CD1c-positive myeloid dendritic cell (primary cell): Measurements from ENCODE around the gene SAMD11.
"Not testable (repeated sequence)": the region's sequence is repeated elsewhere in the genome, so short reads cannot be mapped to it uniquely, and the experiment has no call there.

Experiments used
- DNase-seq: peaks from one replicate; pipeline ENCODE4 v3.0.0-alpha.2; 2016; ENCODE audit errors: extremely low spot score

SAMD11 gene

DNA sequence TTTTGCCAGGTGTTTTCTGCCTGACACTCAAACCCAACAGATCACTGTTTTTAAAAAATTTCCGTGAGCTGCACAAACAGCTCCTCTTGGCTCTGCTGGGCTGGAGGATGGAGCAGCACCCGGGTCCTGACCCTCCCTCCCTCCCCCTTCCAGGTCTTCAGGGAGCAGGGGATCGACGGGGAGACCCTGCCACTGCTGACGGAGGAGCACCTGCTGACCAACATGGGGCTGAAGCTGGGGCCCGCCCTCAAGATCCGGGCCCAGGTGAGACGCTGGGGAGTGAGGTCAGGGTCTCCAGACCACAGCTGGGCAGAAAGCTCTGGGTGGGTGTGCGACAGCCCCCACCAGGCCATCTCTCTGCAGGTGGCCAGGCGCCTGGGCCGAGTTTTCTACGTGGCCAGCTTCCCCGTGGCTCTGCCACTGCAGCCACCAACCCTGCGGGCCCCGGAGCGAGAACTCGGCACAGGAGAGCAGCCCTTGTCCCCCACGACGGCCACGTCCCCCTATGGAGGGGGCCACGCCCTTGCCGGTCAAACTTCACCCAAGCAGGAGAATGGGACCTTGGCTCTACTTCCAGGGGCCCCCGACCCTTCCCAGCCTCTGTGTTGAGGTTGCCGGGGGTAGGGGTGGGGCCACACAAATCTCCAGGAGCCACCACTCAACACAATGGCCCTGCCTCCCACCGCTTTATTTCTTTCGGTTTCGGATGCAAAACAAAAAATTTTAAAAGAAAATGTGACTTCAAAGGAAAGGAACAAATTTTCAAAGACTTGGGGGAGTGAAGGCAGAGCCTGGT lies 20.0 kb downstream of the SAMD11 start:
- no peak for DNase-seq

DNA sequence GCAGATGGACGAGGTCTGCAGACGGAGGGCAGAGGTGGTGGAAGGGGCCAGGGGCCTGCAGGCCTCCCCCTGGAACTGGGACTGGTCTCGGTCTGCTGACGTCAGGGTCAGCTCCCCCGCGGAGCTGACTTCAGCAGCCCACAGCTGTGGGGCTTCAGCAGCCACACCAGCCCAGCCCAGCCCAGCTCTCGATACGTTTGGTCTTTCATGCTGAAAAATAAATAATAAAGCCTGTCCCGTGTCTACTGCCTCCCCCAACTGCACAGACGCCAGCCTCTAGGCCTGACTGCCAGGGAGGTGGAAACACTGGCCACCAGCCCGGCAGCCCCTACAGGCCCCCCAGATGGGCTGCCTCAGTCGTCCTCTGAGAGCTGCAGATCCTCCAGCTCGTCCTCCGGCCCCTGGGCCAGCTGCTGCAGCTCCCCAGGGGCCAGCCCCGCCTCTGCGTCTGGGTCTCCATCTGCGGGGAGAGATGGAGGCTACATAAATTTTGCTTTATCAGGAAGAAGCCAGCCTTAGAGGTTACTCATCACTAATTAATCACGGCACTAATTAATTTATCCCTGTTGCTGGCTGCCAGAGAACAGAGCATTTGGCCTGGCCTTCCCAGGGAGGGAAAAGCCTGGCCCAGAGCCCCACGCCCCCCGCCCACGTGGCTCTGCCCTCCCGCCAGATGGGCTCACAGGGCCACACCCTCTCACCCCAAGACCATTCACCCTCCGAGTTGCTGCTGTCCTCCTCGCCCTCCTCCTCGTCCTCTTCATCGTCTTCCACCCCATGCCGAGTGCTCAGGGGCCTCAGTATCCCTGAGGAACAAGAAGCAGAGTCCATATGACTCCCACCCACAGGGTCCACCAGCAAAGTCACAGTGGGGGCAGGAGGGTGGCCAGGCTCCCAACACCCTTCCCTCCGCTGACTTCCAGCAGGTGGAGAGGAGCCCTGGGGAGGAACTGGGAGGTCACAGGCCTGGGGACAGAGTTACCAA lies 20.9 kb downstream of the SAMD11 start:
- no peak for DNase-seq

- DNase-seq, result no peak
Observed at GRCh38 chr1:945688-946556, 22.2 kb downstream of the SAMD11 start.

GRCh38 chr1:946811-947210 lies 23.1 kb downstream of the SAMD11 start:
- not testable (repeated sequence) for DNase-seq

DNA sequence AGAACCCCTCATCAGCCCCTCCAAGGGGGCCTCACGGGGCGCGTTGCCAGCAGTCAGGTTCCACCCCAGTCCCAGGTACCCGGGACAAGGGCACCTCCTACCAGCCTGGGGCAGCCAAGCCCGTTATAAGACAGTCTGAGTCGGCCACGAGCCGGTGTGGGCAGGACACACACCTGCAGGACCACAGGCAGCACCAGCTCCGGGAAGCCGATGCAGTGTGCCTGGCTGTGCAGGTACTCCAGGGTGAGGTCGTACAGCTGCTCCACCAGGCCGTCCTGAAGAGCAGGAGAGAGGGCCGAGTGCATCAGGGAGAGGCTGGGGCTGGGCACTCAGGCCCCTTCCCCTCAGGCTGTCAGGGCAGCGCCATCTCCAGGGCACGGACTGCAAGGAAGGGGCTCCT lies 24.2 kb downstream of the SAMD11 start:
- DNase-seq, result no peak

DNA sequence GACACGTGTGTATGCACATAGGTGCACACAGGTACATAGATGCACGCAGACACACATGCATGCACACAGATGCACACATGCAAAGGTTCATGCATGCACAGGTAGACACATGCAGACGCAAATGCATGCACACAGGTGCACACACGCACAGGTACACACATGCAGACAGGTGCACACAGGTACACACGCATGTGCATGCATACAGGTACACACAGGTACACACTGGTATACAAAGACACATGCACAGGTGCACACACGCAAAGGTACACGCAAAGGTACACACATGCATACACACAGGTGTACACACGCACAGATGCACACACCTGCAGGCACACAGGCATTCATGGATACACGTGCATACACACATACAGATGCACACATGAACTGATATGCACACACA lies 26.5 kb downstream of the SAMD11 start:
- no peak for DNase-seq

GRCh38 chr1:950881-951280 lies 27.2 kb downstream of the SAMD11 start:
- DNase-seq, result no peak

DNA sequence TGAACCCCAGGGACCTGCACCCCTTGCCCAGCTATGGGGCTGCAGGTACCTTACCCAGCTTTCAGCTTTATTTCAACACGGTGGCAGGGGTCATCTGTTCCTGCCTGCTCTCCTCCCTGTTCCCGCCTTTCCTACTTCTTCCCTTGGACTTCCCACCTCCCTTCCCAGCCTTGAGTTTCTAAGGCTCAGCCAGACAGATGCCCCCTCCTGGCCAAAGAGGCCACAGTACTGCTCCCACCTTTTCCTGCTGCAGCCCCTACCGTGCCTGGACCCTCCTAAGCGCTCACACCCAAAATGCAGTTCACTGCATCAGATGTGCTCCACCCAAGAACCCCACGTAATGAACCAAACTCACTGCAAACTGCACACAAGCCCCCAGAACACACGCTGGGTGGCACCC lies 27.6 kb downstream of the SAMD11 start:
- DNase-seq, result no peak

DNA sequence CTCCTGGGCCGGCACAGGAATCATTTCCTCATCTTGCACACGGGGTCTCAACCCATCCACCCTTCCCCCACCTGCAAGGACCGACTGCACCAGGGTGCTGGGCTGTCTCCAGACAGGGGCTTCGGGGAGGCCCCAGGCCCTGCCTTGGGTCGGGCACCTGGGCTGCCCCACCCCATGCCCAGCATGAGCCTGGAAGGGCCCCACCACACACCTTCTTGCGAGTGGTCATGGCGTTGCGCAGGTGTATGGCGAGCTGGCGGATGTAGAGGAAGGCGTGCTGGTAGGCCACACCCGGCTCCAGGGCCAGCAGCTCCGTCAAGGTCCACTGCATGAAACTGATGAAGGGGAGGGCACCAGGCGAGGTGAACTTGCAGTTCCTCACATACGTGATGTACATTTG lies 28.5 kb downstream of the SAMD11 start:
- no peak for DNase-seq

GRCh38 chr1:952603-953002 lies 28.9 kb downstream of the SAMD11 start:
- DNase-seq, result no peak

GRCh38 chr1:953524-954320 lies 30.0 kb downstream of the SAMD11 start:
- no peak for DNase-seq

DNA sequence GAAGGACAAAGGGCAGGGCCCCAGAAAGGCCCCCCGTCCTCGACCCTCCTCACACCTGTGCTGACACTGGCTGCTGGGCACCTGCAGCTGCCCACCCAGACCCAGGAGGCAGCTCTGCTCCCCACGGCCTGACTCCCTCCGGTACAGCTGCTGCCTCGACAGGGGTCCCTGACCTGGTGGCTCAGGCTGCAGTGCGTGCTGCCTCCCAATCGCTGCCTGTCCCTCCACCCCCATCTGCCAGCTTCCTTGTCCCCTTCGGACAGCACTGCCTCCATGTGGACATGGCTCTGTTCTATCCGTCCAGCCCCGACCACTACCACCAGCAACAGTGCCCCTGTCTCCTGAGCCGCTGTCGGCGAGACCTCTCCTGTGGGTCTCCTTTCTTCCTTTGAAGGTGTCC lies 31.2 kb downstream of the SAMD11 start:
- DNase-seq, result no peak

- no peak for DNase-seq
Observed at GRCh38 chr1:955474-955873, 31.8 kb downstream of the SAMD11 start.

GRCh38 chr1:956636-957035 lies 32.9 kb downstream of the SAMD11 start:
- DNase-seq, result no peak

- peak; percentile 95 for DNase-seq
Observed at GRCh38 chr1:958823-959730, 35.4 kb downstream of the SAMD11 start, which contains the start of gene NOC2L. NOC2L (minus strand) TSS chr1:959256; CDS start chr1:959240, 16 bp downstream.

GRCh38 chr1:959731-960362 lies 36.1 kb downstream of the SAMD11 start:
- DNase-seq, result no peak

- peak; percentile 77 for DNase-seq
Observed at GRCh38 chr1:960363-961131, 36.8 kb downstream of the SAMD11 start, which contains the start of gene KLHL17. KLHL17 (plus strand) TSS chr1:960584; CDS start chr1:960694, 110 bp downstream.

- DNase-seq, result no peak
Observed at GRCh38 chr1:961132-961669, 37.5 kb downstream of the SAMD11 start.
